ENCODE results near the gene SLC35C1.
"Not testable (repeated sequence)": the region's sequence is repeated elsewhere in the genome, so short reads cannot be mapped to it uniquely, and the experiment has no call there.

The SLC35C1 gene

GRCh38 chr11:45806937-45807791, 2.2 kb downstream of the SLC35C1 start:
- intact Hi-C loops (cut with DNase I): loop anchor here (5.0 kb wide), 1 partner anchor 40 kb away; the partner anchor contains the start of gene CRY2

GRCh38 chr11:45807792-45808238, 2.9 kb downstream of the SLC35C1 start:
- intact Hi-C loops (cut with DNase I): loop anchor here (5.0 kb wide), 1 partner anchor 39 kb away; the partner anchor contains the start of gene CRY2
- DNase-seq: peak in 1 of 42 donors; percentile 19

More at GRCh38 chr11:45806937-45807791, 2.2 kb downstream of the SLC35C1 start:
- DNase-seq: peak in 2 of 42 donors; percentile 10 to 27

DNA sequence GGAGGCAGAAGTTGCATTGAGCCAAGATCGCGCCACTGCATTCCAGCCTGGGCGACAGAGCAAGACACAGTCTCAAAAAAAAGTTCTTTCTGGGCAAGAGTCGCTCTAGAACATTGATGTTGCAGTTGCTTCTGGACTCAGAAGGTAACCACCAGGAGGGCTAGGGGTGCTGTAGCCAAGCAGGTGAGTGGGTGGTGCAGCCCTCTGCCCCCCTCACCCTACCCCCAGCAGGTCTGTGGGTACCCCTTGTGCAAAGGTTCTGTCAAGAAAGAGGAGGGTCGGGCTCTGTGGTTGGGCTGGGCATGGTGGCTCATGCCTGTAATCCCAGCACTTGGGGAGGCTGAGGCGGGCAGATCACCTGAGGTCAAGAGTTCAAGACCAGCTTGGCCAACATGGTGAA, 3.5 kb downstream of the SLC35C1 start:
- DNase-seq: peak in 1 of 42 donors; percentile 19

DNA sequence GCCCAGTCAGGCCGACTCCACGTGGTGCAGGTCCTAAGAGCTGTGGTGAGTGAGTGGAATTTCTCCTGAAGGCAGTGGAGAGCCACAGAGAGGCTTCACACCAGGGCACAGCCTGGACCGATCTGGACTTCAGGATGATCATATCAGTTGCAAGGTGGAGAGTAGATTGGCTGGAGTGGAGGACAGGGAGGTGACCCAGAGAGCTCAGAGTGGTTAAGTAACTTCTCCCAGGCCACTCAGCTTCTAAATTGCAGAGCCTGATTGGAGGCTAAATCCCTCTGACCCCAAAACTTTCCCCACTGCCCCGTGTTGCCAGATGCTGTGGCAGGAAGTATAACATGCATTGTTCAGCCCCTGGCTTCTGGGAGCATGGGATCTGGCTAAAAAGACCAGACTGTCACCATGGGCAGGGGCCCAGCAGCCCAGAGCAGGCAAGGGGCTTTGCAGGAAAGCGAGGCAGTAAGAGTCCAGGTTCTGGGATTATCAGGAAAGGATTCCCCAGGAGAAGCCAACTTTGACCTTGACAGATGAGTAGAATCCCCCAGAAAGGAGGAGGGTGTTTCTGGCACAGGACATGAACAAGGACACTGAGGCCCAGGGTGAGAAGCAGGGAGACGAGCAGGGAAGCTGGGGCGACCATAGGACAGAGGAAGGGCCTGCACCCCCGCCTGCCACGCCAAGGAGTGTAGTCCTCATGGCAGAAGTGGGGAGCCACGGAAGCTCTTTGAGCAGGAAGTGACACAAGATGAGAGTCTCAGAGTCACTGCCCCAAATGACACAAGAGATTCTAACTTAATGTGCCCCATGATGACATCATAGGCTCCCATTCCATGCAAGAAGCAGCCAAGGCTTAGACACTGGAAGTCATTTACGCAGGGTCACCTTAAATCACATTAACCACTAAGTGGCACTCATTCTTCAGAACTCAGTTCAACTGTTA, 4.8 kb downstream of the SLC35C1 start:
- DNase-seq: peak in 2 of 42 donors; percentile 16 to 27
- intact Hi-C loops (cut with DNase I): loop anchor here (5.0 kb wide), 1 partner anchor 38 kb away; the partner anchor contains the start of gene CRY2

More for the DNA sequence above, 3.5 kb downstream of the SLC35C1 start:
- intact Hi-C loops (cut with DNase I): loop anchor here (5.0 kb wide), 1 partner anchor 39 kb away; the partner anchor contains the start of gene CRY2

GRCh38 chr11:45810431-45811108, 5.6 kb downstream of the SLC35C1 start:
- peak in 2 of 42 donors; percentile 8 to 22 for DNase-seq
- intact Hi-C loops (cut with DNase I): no loop called here

DNA sequence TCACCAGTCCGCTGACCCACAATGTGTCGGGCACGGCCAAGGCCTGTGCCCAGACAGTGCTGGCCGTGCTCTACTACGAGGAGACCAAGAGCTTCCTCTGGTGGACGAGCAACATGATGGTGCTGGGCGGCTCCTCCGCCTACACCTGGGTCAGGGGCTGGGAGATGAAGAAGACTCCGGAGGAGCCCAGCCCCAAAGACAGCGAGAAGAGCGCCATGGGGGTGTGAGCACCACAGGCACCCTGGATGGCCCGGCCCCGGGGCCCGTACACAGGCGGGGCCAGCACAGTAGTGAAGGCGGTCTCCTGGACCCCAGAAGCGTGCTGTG, 6.1 kb downstream of the SLC35C1 start:
- no peak for DNase-seq
- intact Hi-C loops (cut with DNase I): no loop called here

DNA sequence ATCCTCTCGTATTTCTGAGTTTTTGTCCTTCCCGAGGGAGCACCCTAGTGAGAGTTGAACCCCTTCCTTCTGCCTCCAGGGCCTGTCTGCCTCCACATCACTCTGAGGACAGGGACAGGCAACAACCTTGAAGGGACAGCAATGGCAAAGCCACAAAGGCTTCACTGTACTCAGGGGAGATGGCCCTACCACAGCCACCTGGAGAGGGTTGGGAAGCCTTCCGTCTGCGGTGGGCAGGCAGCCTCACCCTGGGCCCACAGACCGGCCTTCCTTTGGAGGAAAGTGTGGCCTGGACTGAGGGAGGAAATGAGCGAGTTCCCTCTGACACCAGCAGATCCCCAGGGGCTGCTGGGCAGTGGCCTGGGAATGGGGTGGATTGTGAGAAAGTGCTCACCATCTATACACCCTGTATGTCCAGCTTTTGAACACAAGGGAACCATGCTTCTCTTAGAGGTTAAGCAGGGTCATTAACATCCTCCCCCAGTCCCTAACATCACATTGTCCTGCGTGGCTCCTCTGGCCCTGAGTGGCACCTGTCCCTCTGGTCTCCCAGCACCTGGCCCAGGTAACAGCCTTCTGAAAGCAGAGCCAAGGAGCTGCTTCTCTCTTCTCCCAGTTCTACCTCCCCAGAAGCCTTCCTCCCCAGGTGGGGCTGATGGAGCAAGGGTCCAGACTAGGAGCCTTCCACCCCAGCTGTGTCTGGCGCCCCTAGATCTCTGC, 6.8 kb downstream of the SLC35C1 start:
- DNase-seq: no peak
- intact Hi-C loops (cut with DNase I): no loop called here

- intact Hi-C loops (cut with DNase I): no loop called here
Observed at GRCh38 chr11:45812581-45813548, 7.9 kb downstream of the SLC35C1 start.

GRCh38 chr11:45815747-45816146, 10.8 kb downstream of the SLC35C1 start:
- no peak for DNase-seq
- intact Hi-C loops (cut with DNase I): no loop called here

More at GRCh38 chr11:45812581-45813548, 7.9 kb downstream of the SLC35C1 start:
- peak in 2 of 42 donors; percentile 18 to 29 for DNase-seq

- DNase-seq: no peak
- intact Hi-C loops (cut with DNase I): no loop called here
Observed at GRCh38 chr11:45816614-45817013, 11.7 kb downstream of the SLC35C1 start.

- intact Hi-C loops (cut with DNase I): no loop called here
- DNase-seq: no peak
Observed at GRCh38 chr11:45817191-45817590, 12.2 kb downstream of the SLC35C1 start.

- DNase-seq: peak in 1 of 42 donors; percentile 4
- intact Hi-C loops (cut with DNase I): no loop called here
Observed at GRCh38 chr11:45818961-45819605, 14.1 kb downstream of the SLC35C1 start.

DNA sequence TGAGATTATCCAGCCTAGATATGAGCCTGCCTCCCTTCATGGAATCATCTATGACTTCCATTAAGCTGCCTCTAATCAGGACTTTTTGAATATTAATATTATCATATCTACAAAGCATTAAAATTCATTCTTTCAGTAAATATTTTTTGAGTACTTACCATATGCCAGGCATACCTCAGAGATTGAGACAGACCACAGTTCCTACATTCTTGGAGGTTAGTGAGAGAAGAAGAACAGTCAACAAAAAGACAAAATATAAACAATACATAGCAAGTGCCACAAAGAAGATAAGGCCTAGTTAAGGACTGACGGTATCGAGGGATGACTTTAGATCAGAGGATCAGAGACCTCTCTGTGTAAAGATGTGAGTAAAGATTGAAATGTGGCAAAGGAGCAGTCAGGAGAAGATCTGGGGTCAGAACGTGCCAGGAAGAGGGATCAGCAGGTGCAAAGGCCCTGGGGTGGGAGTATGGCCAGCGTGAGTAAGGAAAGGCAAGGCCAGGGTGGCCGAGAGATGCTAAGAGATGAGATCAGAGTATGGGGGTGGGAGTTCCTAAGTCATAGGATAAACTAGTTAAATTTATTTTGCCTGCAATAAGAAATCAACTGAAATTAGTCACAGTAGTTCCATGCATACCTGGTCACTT, 15.4 kb downstream of the SLC35C1 start:
- DNase-seq: peak in 1 of 42 donors; percentile 18
- intact Hi-C loops (cut with DNase I): no loop called here

DNA sequence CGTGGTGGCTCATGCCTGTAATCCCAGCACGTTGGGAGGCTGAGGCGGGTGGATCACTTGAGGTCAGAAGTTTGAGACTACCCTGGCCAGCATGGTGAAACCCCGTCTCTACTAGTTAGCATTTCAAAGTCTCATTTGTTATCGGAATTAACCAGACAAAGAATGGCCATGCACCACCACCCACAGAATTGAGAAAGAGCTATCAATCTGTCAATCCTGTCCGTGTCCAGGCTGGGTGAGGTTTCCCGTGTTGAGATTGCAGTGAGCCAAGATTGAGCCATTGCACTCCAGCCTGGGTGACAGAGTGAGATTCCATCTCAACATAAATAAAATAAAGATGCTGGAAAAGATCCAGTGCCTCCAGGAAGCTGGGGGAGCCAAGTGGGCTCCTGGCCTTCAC, 21.5 kb downstream of the SLC35C1 start:
- intact Hi-C loops (cut with DNase I): not testable (repeated sequence)
- DNase-seq: peak in 1 of 42 donors; percentile 2

GRCh38 chr11:45827123-45827522, 22.2 kb downstream of the SLC35C1 start:
- DNase-seq: no peak
- intact Hi-C loops (cut with DNase I): no loop called here

- intact Hi-C loops (cut with DNase I): no loop called here
- DNase-seq: peak in 1 of 42 donors; percentile 1
Observed at GRCh38 chr11:45828996-45829395, 24.0 kb downstream of the SLC35C1 start.

Measured in head of caudate nucleus (tissue), 42 donors.